Mucosa of descending colon (tissue), 3 donors: ENCODE measurements around the gene MTMR3. TPM values are rescaled to one million over a fixed set of nuclear protein-coding genes. Genes with fewer than 3 reads are reported as not detected.

Source experiments
- ATAC-seq: fragments of 200-7000 bp; cut with Tn5 transposase; one replicate; pipeline ENCODE4 v1.9.1; 2020; ENCODE audit warnings: mild to moderate bottlenecking, moderate library complexity
- DNase-seq, 3 donors: peaks; one replicate each; pipeline ENCODE4 v3.0.0-alpha.2; 2020
- H3K36me3 ChIP-seq: fragments of 200-600 bp; one replicate; pipeline ENCODE4 v1.8.0; 2021; ENCODE audit warnings: low read depth, mild to moderate bottlenecking
- H3K4me1 ChIP-seq: fragments of 200-600 bp; one replicate; pipeline ENCODE4 v1.8.0; 2021; ENCODE audit warnings: low read depth, mild to moderate bottlenecking
- H3K4me3 ChIP-seq: fragments of 200-600 bp; one replicate; pipeline ENCODE4 v1.8.0; 2021; ENCODE audit warnings: mild to moderate bottlenecking
- H3K9me3 ChIP-seq: fragments of 200-600 bp; one replicate; pipeline ENCODE4 v1.8.0; 2021; ENCODE audit warnings: mild to moderate bottlenecking
- CTCF ChIP-seq: fragments of 200-600 bp; IDR thresholded peaks from one replicate; pipeline ENCODE4 v1.8.0; 2022; ENCODE audit warnings: antibody characterized with exemption, mild to moderate bottlenecking
- intact Hi-C, 2 donors: fragments of 100-400 bp; cut with DNase I in 1 of 2; cut with micrococcal nuclease in 1 of 2; formaldehyde crosslinking; loops; one replicate each; pipeline versions ENCODE4 v1.11.0 to v1.11.1; 2022; cut with DNase I, micrococcal nuclease
- total RNA-seq, 3 donors: library from RNA; stranded (reverse); fragmentation: NEBNext Ultra II Directional in 2 of 3; extraction: Animal tissue kit (Norgen Biotek cat#: 25700) in 2 of 3; gene quantifications; one replicate each; pipeline versions ENCODE4 v1.2.1 to v1.2.4, GENCODE V29; 2021 to 2023
- donor health status: DM: no; HTN: no; CAD: no; lungs with moderate emphysema.
- donor health status: DM: no; HTN: no; CAD: no.
- donor health status: DM: no; HTN: yes; CAD: no.

MTMR3 gene
- total RNA-seq, 3 donors from 2014 or later = 47.7 to 59.8 (median 54.4) TPM

- Histone ChIP-seq H3K9me3 (no peaks in the 10 kb centered on the region), H3K4me1 (peaks cover 15% of the 10 kb centered on the region), H3K4me3 (no peak overlapping the region), H3K36me3 (no peaks in the 10 kb centered on the region)
- intact Hi-C loops = no loop called here
- DNase-seq (no peak), ATAC-seq (no peak)
- no peak for TF ChIP-seq CTCF
Observed at GRCh38 chr22:30046716-30047363, 163.9 kb downstream of the MTMR3 start.

GRCh38 chr22:30047364-30047738 lies 164.4 kb downstream of the MTMR3 start:
- intact Hi-C loops = no loop called here
- TF ChIP-seq CTCF = no peak
- peak; percentile 80 for ATAC-seq

GRCh38 chr22:30048681-30049080 lies 165.7 kb downstream of the MTMR3 start:
- intact Hi-C loops = no loop called here
- no peak for ATAC-seq
- peaks cover 9% of the 10 kb centered on the region for H3K4me1 ChIP-seq

More at GRCh38 chr22:30047364-30047738, 164.4 kb downstream of the MTMR3 start:
- H3K4me3 ChIP-seq = no peak overlapping the region
- no peaks in the 10 kb centered on the region for H3K36me3 ChIP-seq
- peaks cover 15% of the 10 kb centered on the region for H3K4me1 ChIP-seq
- no peaks in the 10 kb centered on the region for H3K9me3 ChIP-seq
- peak in 1 of 3 donors; percentile 11 for DNase-seq

GRCh38 chr22:30054067-30054763 lies 171.2 kb downstream of the MTMR3 start:
- intact Hi-C loops = no loop called here
- H3K4me3 ChIP-seq = no peak overlapping the region
- no peaks in the 10 kb centered on the region for H3K9me3 ChIP-seq
- DNase-seq = no peak
- H3K36me3 ChIP-seq = no peaks in the 10 kb centered on the region
- no peaks in the 10 kb centered on the region for H3K4me1 ChIP-seq
- no peak for TF ChIP-seq CTCF
- ATAC-seq = no peak

More at GRCh38 chr22:30048681-30049080, 165.7 kb downstream of the MTMR3 start:
- no peak overlapping the region for H3K4me3 ChIP-seq
- no peaks in the 10 kb centered on the region for H3K9me3 ChIP-seq
- no peak for TF ChIP-seq CTCF
- H3K36me3 ChIP-seq = no peaks in the 10 kb centered on the region
- no peak for DNase-seq

- no peak for DNase-seq
- intact Hi-C loops = no loop called here
- Histone ChIP-seq H3K9me3 (no peaks in the 10 kb centered on the region), H3K36me3 (no peaks in the 10 kb centered on the region), H3K4me1 (no peaks in the 10 kb centered on the region), H3K4me3 (no peak overlapping the region)
- TF ChIP-seq CTCF = no peak
- ATAC-seq = no peak
Observed at GRCh38 chr22:30054764-30055069, 171.7 kb downstream of the MTMR3 start.
